MG63 (cell line): Measurements from ENCODE around the gene FUOM. TPM values are rescaled to one million over a fixed set of nuclear protein-coding genes. Genes with fewer than 3 reads are reported as not detected.

Experiments used
- DNase-seq: peaks from one replicate; pipeline ENCODE4 v3.0.0-alpha.2; 2020
- H3K27me3 ChIP-seq: fragments of 250-450 bp; sonication (Bioruptor Pico); 2 replicates; pipeline ENCODE4 v1.5.1; 2020; ENCODE audit warnings: mild to moderate bottlenecking, moderate library complexity
- H3K36me3 ChIP-seq: fragments of 250-450 bp; sonication (Bioruptor Pico); 2 replicates; pipeline ENCODE4 v1.5.1; 2020; ENCODE audit warnings: mild to moderate bottlenecking, moderate library complexity
- H3K4me3 ChIP-seq: fragments of 250-450 bp; sonication (Bioruptor Pico); 2 replicates; pipeline ENCODE4 v1.5.1; 2020; ENCODE audit warnings: mild to moderate bottlenecking, moderate library complexity
- H3K9me3 ChIP-seq: fragments of 250-450 bp; sonication (Bioruptor Pico); 2 replicates; pipeline ENCODE4 v1.5.1; 2020; ENCODE audit warnings: mild to moderate bottlenecking, moderate library complexity
- total RNA-seq: library from RNA; depleted of rRNA; stranded (reverse); fragments of >200 nt; shearing (Covaris generic); gene quantifications from 2 replicates; pipeline ENCODE4 v1.2.3, GENCODE V29; 2014; ENCODE audit warnings: low replicate concordance

Gene FUOM
- total RNA-seq, 1 experiment from 2014 or later, result 50.8 TPM

DNA sequence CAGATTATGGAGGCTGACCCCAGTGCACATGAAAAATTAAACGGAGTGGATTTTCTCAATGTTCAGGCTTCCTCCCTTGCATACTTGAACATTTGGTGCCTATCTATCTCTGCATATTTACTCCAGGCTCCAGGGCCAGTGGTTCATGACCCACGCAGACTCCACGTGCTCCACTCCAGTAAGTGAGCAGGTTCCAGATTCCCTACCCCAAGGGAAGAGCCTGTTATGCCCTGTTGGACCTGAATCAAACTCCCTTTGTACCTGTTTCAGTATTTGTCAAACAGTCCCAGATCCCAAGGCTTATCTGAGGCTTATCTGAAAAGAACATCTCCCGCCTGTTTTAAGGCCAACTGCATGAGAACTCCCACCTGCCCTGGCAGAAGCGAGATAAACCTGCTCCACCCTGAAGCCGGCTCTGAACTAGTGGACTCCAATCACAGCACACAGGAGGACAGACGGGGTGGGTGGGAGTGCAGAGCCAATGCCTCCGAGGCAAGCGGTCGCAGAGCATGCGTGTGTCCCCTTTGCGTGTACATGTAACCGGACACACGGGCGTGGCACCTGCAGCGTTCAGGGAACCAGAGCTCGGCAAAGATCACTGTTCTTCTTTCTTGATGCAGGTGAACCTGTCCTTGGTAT is 2.3 kb upstream of the FUOM start:
- Histone ChIP-seq H3K36me3 (peaks cover 11% of the 10 kb centered on the region), H3K9me3 (no peaks in the 10 kb centered on the region), H3K4me3 (no peak overlapping the region), H3K27me3 (no peaks in the 10 kb centered on the region)
- no peak for DNase-seq

- DNase-seq, result no peak
- Histone ChIP-seq H3K27me3 (no peaks in the 10 kb centered on the region), H3K36me3 (peaks cover 10% of the 10 kb centered on the region), H3K9me3 (no peaks in the 10 kb centered on the region), H3K4me3 (no peak overlapping the region)
Observed at GRCh38 chr10:133359554-133359971, 1.7 kb upstream of the FUOM start.

DNA sequence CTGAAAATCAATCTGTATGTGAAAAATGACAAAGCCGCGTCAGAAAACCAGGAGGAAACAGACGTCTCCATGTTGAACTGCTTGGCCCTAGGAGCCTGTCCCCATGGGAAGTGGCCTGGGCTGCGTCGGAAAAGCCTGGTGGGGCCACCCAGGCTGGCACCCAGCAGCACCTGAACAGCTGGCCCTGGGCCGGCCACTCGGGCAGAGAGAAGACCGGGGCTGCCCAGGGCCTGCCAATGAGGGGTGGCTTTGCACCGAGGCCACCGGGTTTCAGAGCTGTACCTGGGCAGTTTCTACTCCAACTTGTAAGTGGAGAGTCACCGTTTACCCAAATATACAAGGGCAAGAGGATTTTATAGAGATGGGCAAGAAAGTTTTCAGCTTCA is 1.1 kb upstream of the FUOM start:
- Histone ChIP-seq H3K36me3 (peaks cover 6% of the 10 kb centered on the region), H3K9me3 (no peaks in the 10 kb centered on the region), H3K27me3 (no peaks in the 10 kb centered on the region), H3K4me3 (no peak overlapping the region)
- DNase-seq, result no peak

GRCh38 chr10:133358162-133358924 is 524 bp upstream of the FUOM start:
- H3K36me3 ChIP-seq, result peaks cover 5% of the 10 kb centered on the region
- no peak for DNase-seq
- no peaks in the 10 kb centered on the region for H3K9me3 ChIP-seq
- H3K4me3 ChIP-seq, result no peak overlapping the region
- H3K27me3 ChIP-seq, result no peaks in the 10 kb centered on the region

DNA sequence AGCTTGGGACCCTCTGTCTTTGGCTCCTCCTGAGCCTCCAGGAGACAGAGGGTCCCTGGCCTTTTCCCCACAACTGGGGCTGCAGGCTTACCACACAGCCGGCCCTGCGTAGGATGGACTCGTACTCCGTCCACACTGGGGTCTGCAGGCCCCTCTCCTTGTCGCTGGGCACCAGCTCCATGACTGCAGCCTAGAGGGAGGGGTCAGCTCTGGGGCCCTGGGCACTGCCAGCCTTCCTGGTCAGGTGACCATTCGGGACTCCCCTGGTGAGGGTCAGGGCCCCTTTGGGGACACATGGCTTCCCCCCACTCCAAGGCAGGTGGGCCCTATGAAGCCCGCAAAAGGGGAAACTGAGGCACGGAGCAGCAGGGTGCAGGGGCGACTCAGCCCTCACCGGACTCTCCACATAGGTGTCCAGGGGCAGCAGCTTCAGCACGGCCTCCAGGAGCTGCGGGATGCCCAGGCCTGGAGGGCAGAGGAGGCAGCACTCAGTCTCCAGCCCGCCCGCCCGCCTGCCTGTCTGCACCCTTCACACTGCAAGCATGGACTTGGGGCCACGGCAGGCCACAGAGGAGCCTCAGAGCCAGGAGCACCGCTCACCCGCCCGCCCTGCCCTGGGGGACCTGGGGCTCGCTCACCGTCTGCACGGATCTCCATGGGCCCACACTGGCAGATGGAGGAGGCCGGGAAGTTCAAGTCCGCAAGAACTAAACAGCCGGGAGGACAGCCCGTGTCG is 1.1 kb downstream of the FUOM start:
- Histone ChIP-seq H3K4me3 (peak overlapping the region; percentile 53), H3K27me3 (no peaks in the 10 kb centered on the region), H3K36me3 (peaks cover under 1% of the 10 kb centered on the region), H3K9me3 (no peaks in the 10 kb centered on the region)
- DNase-seq, result no peak

- H3K9me3 ChIP-seq, result no peaks in the 10 kb centered on the region
- H3K4me3 ChIP-seq, result no peak overlapping the region
- no peaks in the 10 kb centered on the region for H3K27me3 ChIP-seq
- no peaks in the 10 kb centered on the region; the same call in none of the 2 replicates for H3K36me3 ChIP-seq
- no peak for DNase-seq
Observed at GRCh38 chr10:133355991-133356390, 1.8 kb downstream of the FUOM start.

DNA sequence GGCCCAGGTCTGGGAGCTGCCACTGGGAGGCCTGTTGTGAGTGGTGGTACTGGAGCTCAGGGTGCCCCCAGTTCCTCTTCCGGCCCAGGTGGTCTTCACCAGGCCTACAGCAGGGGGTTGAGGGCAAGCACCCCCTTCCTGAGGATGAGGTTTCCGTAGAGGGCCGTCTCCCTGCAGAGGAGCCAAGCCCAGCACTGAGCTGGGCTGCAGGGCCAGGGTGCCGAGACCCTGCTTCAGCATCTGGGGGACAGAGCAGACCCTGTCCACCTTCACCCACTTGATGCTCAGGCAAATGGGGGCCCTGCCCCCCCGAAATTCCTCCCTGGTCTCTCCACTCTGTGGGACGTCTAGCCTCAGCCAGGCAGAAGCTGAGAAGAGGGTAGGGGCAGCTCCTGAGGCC is 2.6 kb downstream of the FUOM start:
- Histone ChIP-seq H3K36me3 (no peaks in the 10 kb centered on the region; the same call in none of the 2 replicates), H3K27me3 (no peaks in the 10 kb centered on the region), H3K9me3 (no peaks in the 10 kb centered on the region), H3K4me3 (no peak overlapping the region)
- DNase-seq, result no peak

GRCh38 chr10:133354672-133355240 is 3.1 kb downstream of the FUOM start:
- DNase-seq, result no peak
- H3K36me3 ChIP-seq, result no peaks in the 10 kb centered on the region; the same call in none of the 2 replicates
- H3K4me3 ChIP-seq, result no peak overlapping the region
- H3K9me3 ChIP-seq, result no peaks in the 10 kb centered on the region
- no peaks in the 10 kb centered on the region for H3K27me3 ChIP-seq

DNA sequence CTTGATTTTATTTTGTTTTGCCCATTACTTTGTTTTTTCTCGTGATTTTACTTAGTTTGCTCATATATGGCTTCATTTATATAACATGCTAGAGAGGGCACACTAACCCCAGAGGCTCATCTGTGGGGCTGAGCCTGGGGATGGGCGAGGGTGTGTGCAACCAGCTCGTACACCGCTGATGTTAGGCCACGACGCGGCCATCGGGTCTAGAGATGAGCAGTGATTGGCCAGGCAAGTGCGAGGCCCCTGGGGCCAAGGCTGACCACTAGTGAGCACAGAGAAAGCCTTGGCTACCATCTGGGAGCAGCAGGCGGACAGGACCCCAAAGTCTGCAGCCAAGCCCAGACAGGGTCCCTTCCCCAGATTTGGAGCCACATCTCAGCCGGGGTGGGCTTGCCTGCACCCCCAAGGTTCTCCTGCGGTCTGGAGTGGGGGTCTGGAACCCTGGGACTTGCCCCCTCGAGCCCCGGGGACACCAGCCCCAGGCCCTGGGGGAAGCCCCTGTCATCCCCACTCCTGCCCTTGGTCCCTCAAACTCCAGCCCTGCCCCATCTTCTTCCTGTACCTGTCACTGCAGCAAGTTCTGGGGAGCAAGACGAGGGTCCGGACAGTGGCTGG is 3.7 kb downstream of the FUOM start:
- H3K36me3 ChIP-seq, result no peaks in the 10 kb centered on the region; the same call in none of the 2 replicates
- no peaks in the 10 kb centered on the region for H3K9me3 ChIP-seq
- H3K4me3 ChIP-seq, result no peak overlapping the region
- DNase-seq, result no peak
- H3K27me3 ChIP-seq, result no peaks in the 10 kb centered on the region

GRCh38 chr10:133353202-133353959 is 4.4 kb downstream of the FUOM start:
- no peak for DNase-seq
- Histone ChIP-seq H3K9me3 (no peaks in the 10 kb centered on the region), H3K27me3 (no peaks in the 10 kb centered on the region), H3K4me3 (no peak overlapping the region), H3K36me3 (no peaks in the 10 kb centered on the region; the same call in none of the 2 replicates)

DNA sequence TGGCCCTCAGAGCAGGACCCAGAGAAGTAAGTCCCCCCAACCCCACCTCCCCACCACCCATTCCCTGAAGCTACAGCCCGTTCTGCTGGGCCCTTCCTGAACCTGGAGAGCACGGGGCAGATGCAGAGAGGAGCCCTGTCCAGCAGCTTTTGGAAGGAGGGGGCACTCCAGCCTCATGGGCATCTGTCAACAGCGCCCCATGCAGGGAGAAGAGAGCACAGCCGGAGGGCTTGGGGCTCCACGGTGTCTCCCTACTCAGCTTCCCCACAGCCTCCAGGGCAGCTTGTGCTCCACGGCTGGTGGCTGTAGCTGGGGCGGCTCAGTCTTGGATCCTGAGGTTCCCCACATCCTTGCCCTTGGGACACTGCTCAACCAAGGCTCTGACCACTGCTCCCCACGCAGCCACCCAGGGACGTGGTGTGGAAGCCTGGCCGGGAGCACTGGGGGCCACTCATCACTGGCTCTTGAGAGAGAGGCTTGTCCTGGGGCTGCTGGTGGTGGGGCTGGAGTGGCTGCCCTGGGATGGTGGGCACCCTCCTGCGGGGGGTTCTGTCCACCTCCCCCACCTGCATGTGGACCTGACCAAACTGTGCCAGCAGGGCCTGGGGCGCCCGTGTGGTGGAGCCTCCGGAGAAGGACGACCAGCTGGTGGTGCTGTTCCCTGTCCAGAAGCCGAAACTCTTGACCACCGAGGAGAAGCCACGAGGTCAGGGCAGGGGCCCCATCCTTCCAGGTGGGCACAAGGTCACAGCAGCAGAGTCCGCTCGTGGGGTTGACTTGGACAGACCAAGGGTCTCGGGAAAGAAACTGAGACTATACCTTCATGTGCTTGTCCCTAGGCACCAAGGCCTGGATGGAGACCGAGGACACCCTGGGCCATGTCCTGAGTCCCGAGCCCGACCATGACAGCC is 6.2 kb downstream of the FUOM start:
- Histone ChIP-seq H3K36me3 (no peaks in the 10 kb centered on the region; the same call in none of the 2 replicates), H3K9me3 (no peaks in the 10 kb centered on the region), H3K27me3 (no peaks in the 10 kb centered on the region), H3K4me3 (no peak overlapping the region)
- no peak for DNase-seq

- Histone ChIP-seq H3K9me3 (no peaks in the 10 kb centered on the region), H3K36me3 (no peaks in the 10 kb centered on the region; the same call in none of the 2 replicates), H3K4me3 (no peak overlapping the region), H3K27me3 (no peaks in the 10 kb centered on the region)
- peak; percentile 48 for DNase-seq
Observed at GRCh38 chr10:133350950-133351329, 6.9 kb downstream of the FUOM start.

- H3K27me3 ChIP-seq, result no peaks in the 10 kb centered on the region
- no peak overlapping the region for H3K4me3 ChIP-seq
- H3K36me3 ChIP-seq, result no peaks in the 10 kb centered on the region; the same call in 1 of the 2 replicates
- H3K9me3 ChIP-seq, result no peaks in the 10 kb centered on the region
- DNase-seq, result no peak
Observed at GRCh38 chr10:133350283-133350949, 7.4 kb downstream of the FUOM start.

- Histone ChIP-seq H3K9me3 (no peaks in the 10 kb centered on the region), H3K27me3 (peaks cover 2% of the 10 kb centered on the region; the same call in 1 of the 2 replicates), H3K36me3 (no peaks in the 10 kb centered on the region), H3K4me3 (no peak overlapping the region)
- no peak for DNase-seq
Observed at GRCh38 chr10:133349577-133350011, 8.2 kb downstream of the FUOM start.
